MM.1S (cell line): ENCODE results near the gene UNC13C.

ENCODE experiments used
- EZH2 ChIP-seq: fragments of 300-600 bp; sonication (generic); optimal IDR thresholded peaks from 2 replicates; pipeline ENCODE3; 2017; ENCODE audit warnings: low read depth, mild to moderate bottlenecking, antibody characterized with exemption, low read length, mixed read lengths
- TF ChIP-seq, protein P1 (sequence below): fragments of 300-600 bp; sonication (generic); IDR thresholded peaks from 2 replicates; pipeline ENCODE4 v1.5.1; 2016; ENCODE audit warnings: antibody characterized with exemption, low read length, mixed read lengths

DNA sequence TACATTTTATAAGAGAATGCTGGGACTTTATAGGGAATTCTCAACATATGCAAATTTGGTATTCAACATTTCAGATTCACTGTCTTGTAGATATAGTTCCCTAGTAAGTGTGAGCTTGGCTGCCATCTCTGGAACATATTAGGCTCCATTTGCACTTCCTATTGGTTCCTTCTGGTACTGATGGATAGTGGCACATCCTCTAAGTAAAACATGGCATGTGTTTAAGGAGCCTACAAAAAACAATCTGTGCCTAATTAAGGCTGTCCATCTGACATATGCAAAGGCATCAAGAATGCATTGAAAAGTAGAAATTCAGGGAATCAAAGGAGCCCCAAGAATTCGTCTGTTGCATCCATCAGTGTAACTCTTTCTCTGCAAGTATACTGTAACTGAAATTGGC is 344.1 kb downstream of the UNC13C start:
- TF ChIP-seq, protein P1, sequence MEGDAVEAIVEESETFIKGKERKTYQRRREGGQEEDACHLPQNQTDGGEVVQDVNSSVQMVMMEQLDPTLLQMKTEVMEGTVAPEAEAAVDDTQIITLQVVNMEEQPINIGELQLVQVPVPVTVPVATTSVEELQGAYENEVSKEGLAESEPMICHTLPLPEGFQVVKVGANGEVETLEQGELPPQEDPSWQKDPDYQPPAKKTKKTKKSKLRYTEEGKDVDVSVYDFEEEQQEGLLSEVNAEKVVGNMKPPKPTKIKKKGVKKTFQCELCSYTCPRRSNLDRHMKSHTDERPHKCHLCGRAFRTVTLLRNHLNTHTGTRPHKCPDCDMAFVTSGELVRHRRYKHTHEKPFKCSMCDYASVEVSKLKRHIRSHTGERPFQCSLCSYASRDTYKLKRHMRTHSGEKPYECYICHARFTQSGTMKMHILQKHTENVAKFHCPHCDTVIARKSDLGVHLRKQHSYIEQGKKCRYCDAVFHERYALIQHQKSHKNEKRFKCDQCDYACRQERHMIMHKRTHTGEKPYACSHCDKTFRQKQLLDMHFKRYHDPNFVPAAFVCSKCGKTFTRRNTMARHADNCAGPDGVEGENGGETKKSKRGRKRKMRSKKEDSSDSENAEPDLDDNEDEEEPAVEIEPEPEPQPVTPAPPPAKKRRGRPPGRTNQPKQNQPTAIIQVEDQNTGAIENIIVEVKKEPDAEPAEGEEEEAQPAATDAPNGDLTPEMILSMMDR, result no peak
- TF ChIP-seq EZH2, result no peak
